ENCODE data around the gene CPM.
"Not testable (repeated sequence)": the region's sequence is repeated elsewhere in the genome, so short reads cannot be mapped to it uniquely, and the experiment has no call there.

Gene CPM

GRCh38 chr12:68846811-68847210 lies 86.2 kb downstream of the CPM start:
- no peak for DNase-seq

- DNase-seq: no peak
Observed at GRCh38 chr12:68844788-68845695, 87.9 kb downstream of the CPM start.

GRCh38 chr12:68844318-68844745 lies 88.6 kb downstream of the CPM start:
- no peak for DNase-seq

- DNase-seq: no peak
Observed at GRCh38 chr12:68842784-68843567, 90.0 kb downstream of the CPM start.

GRCh38 chr12:68842123-68842522 lies 90.8 kb downstream of the CPM start:
- DNase-seq: no peak

GRCh38 chr12:68841717-68842116 lies 91.3 kb downstream of the CPM start:
- DNase-seq: no peak

- DNase-seq: not testable (repeated sequence)
Observed at GRCh38 chr12:68841175-68841574, 91.8 kb downstream of the CPM start.

- DNase-seq: no peak
Observed at GRCh38 chr12:68839183-68840147, 93.5 kb downstream of the CPM start.

GRCh38 chr12:68838046-68838886 lies 94.7 kb downstream of the CPM start:
- no peak for DNase-seq

- DNase-seq: no peak
Observed at GRCh38 chr12:68837215-68837614, 95.8 kb downstream of the CPM start.

- DNase-seq: no peak
Observed at GRCh38 chr12:68835333-68835908, 97.5 kb downstream of the CPM start.

GRCh38 chr12:68833508-68833907 lies 99.5 kb downstream of the CPM start:
- no peak for DNase-seq

GRCh38 chr12:68832504-68832867 lies 100.5 kb downstream of the CPM start:
- DNase-seq: no peak

GRCh38 chr12:68831751-68832503 lies 101.0 kb downstream of the CPM start:
- DNase-seq: no peak

- no peak for DNase-seq
Observed at GRCh38 chr12:68831272-68831671, 101.7 kb downstream of the CPM start.

GRCh38 chr12:68828672-68829068 lies 104.3 kb downstream of the CPM start:
- no peak for DNase-seq

- DNase-seq: no peak
Observed at GRCh38 chr12:68827895-68828671, 104.9 kb downstream of the CPM start.

GRCh38 chr12:68825569-68826217 lies 107.3 kb downstream of the CPM start:
- no peak for DNase-seq

GRCh38 chr12:68824597-68825250 lies 108.2 kb downstream of the CPM start:
- DNase-seq: no peak

Data from islet precursor cell (in vitro differentiated cells).